ENCODE data around the gene CD40.

DNA sequence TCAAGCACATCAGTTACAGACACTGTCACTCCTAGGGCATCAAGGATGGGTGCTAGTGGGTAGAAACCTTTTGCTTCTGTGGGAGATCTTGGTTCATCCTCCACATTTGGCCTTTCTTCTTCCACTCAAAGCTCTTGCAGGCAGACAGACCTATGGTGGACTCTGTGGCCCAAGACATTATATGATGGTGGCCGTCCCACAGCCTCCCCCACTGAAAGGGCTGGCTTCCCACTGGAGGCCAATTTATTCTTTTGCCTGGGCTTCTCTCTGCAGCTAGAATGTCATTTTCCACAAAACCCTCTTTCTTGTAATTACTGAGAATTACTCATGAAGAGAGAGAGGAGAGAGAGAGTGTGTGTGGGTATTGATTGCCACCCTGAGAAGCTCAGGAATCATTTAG lies 43.8 kb downstream of the CD40 start:
- TF ChIP-seq, protein P1, sequence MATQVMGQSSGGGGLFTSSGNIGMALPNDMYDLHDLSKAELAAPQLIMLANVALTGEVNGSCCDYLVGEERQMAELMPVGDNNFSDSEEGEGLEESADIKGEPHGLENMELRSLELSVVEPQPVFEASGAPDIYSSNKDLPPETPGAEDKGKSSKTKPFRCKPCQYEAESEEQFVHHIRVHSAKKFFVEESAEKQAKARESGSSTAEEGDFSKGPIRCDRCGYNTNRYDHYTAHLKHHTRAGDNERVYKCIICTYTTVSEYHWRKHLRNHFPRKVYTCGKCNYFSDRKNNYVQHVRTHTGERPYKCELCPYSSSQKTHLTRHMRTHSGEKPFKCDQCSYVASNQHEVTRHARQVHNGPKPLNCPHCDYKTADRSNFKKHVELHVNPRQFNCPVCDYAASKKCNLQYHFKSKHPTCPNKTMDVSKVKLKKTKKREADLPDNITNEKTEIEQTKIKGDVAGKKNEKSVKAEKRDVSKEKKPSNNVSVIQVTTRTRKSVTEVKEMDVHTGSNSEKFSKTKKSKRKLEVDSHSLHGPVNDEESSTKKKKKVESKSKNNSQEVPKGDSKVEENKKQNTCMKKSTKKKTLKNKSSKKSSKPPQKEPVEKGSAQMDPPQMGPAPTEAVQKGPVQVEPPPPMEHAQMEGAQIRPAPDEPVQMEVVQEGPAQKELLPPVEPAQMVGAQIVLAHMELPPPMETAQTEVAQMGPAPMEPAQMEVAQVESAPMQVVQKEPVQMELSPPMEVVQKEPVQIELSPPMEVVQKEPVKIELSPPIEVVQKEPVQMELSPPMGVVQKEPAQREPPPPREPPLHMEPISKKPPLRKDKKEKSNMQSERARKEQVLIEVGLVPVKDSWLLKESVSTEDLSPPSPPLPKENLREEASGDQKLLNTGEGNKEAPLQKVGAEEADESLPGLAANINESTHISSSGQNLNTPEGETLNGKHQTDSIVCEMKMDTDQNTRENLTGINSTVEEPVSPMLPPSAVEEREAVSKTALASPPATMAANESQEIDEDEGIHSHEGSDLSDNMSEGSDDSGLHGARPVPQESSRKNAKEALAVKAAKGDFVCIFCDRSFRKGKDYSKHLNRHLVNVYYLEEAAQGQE (IDR thresholded peaks at IDR 0.05; ENCODE audit: insufficient read depth in 1 of 2, low read depth in 2 of 2, low read length in 2 of 2), result no peak
- no peak for TF ChIP-seq POLR2AphosphoS5 (IDR thresholded peaks at IDR 0.05; ENCODE audit: low read depth, low read length)
- no peak for TF ChIP-seq TAF1 (IDR thresholded peaks at IDR 0.05; ENCODE audit: borderline replicate concordance, insufficient read depth, low read length)
- TF ChIP-seq SIN3A (IDR thresholded peaks at IDR 0.05; ENCODE audit: borderline replicate concordance, insufficient read depth, low read length), result no peak
- TF ChIP-seq FOXP2 (optimal IDR thresholded peaks at IDR 0.05; ENCODE audit: borderline replicate concordance, extremely low read depth, extremely low read length, insufficient read depth), result no peak
